Femur (tissue), 1 donor: Measurements from ENCODE around the gene LTBP1.
"Not testable (repeated sequence)": the region's sequence is repeated elsewhere in the genome, so short reads cannot be mapped to it uniquely, and the experiment has no call there.

Source experiments
- DNase-seq: peaks from one replicate; pipeline ENCODE4 v3.0.0-alpha.2; 2017

LTBP1 gene

DNA sequence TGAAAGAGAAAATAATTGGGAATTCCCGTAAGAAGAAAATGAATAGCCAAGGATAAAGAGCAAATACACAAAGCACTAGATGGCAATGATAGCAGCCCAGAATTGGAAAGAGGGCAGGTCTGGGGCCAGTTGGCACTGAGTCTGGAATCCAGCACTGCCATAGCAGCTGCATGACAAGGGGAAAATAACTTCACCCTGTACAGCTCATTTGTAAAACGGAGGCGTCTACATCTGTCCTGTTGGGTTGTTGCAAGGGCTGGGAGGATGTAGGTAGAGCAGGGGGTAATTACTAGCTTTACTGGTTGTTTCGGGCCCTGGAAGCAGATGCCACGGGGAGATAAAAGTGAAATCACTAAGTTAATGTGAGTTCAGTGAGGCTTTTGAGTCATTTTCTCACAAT, 419.7 kb downstream of the LTBP1 start:
- DNase-seq: peak; percentile 78

DNA sequence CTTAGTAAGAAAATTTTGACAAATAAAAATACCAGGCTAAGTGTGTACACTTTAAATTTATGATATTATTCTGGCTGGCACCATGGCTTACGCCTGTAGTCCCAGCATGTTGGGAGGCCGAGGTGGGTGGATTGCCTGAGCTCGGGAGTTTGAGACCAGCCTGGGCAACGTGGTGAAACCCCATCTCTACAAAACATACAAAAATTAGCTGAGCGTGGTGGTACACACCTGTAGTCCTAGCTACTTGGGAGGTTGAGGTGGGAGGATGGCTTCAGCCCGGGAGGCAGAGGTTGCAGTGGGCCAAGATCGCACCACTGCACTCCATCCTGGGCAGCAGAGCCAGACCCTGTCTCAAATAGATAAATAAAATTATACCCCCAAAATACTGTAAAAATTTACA, 421.8 kb downstream of the LTBP1 start:
- not testable (repeated sequence) for DNase-seq

DNA sequence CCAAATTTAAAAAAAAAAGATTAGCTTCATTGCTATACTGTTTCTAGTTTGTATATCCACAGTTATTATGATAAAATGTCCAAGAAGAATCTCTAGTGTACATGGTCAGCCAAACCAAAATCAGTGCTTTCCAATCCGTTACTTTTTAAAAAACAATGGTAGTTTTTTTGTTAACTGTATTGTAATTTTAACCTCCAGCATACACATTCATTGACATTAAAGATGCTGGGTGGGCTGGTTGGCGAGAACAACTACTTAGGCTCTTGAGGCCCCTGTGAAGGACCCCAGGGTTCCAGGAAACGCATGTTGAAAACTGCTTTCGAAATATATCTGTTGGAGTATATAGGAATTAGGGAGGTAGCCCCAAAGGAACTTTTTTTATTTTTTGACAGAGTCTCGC, 422.4 kb downstream of the LTBP1 start:
- no peak for DNase-seq

DNA sequence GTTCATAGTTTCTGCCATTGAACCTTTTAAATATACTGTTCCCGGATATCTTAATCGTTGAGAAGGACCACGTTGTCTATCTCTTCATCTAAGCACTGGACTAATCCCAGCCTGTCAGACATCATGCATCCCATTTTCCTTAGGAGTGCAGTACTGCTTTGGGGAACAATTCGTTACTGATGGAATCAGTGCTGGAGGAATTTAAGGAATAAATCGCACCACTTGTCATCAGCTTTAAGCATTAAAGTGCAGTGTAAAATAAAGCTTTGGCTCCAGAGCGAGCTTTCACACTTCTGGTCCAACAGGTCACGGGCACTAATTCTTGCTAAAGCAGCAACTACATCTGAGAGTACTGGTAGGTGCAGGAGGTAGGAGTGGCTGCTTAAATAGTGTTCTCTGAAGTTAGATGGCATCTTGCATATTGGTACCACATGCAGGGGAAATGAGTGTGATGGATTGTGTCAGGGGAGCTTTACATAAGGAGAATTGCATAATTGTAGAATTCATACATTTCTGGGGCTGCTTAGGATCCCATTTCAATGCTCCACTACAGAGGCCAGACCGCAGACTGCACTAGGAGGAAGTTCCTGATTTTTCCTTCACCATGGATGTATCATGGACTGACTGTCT, 424.0 kb downstream of the LTBP1 start:
- DNase-seq: no peak

DNA sequence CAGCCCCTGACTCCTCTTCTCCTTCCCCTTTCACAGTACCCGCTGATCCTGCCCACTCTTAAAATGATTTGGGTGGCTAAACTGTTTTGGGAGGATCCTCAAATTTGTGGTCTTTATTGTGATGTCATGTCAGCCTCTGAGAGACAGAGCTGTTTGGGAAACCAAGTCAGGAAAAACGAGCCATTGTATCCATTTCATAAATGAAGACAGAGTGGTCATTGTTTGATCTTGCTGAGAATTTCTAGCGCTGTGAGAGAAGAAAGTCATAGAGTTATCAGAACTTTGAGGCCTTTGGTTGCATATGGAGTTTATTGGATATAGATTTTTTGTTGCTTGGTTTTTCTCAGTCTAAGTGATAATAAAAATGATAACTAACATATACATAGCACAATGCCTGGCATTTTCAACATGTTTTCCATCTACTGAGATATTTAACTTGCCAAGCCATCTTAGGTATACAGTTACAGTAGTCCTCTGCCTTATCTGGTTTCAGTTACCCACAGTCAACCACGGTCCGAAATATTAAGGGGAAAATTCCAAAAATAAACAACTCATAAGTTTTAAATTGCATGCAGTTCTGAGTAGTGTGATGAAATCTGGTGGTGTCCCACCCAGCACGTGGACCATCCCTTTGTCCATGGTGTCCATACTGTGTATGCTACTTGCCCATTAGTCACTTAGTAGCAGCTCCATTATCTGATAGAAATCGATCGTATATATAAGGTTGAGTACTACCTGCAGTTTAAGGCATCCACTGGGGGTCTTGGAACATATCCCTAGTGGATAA, 424.7 kb downstream of the LTBP1 start:
- DNase-seq: no peak

DNA sequence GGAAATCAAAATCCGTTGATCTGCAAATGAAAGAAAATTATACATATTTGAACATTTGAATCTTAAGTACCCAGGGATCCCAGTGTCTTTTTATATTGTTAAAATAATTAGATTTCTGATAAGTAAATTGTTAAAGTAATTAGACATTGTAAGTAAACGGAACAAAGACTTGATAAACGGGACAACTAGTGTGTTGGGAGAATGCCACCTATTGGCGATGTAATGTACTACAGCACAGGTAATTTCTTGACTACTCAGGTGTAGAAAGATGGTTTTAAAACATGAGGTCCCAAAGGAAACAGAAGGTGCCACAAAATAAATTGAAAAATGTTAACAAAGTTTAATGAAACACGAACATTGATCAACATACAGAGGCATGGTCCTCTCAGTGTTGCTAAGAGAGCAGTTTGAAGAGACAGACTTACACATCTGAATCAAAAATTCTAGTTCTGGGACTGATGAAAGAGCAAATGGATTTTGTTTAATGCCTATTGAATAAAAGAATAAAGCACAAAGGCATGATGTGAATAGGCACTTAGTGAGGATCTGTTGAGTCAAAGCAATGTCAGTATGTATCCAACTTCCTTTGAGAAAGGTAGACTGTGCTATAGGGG, 426.3 kb downstream of the LTBP1 start:
- no peak for DNase-seq

DNA sequence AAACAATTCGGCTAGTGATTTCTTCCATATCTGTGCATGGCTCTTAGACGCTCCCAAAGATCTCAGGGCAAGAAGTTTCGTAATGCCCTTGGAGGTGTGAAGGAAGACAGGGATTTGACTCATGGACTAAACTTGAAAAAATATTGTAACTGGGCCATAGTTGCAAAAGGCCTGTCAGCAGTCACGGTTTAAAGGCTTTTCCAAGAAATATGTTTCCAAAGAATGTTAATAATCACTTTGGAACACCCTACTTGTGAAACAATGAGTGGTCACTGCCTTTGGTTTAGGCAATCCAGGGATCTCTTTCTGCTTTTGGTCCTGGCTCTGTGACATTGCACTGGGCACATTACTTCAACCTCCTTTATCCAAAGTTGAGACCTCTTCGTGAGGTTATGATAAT, 427.2 kb downstream of the LTBP1 start:
- no peak for DNase-seq

DNA sequence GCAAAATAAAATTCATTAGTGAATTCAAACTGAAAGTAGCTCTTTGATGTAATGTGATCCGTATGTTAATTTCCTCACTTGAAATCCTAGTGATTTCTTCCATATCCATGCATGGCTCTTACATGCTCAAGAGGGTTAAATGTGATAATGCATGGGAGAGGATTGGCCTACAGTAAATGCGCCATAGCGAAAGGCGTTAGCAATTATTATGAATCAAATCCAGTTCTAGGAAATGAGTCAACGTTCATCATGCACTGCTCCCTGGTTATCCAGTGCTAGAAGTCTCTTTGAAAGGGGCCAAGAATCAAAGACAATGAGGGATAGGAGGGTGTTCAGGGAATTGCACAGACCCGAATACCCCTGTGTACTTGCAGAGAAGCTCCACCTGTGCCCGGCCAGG, 428.3 kb downstream of the LTBP1 start:
- no peak for DNase-seq

DNA sequence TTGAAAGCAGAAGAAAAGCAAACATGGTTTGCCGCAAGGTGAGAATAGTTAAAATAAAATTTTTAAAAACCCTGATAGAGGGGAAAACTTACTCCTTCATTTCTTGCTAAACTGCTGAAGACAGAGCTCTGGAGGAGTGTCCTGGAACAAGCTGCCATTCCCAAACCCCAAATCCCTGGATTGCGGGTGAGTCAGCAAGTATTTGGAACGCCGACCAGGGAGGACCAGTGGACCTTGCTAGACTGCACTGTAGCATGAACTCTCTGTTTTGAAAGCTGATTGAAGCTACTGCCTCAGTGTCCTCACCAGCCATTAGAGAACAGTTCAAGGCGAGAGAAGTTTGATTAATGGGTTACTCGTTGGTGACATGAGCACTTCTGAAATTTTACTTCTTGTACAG, 430.3 kb downstream of the LTBP1 start:
- no peak for DNase-seq

DNA sequence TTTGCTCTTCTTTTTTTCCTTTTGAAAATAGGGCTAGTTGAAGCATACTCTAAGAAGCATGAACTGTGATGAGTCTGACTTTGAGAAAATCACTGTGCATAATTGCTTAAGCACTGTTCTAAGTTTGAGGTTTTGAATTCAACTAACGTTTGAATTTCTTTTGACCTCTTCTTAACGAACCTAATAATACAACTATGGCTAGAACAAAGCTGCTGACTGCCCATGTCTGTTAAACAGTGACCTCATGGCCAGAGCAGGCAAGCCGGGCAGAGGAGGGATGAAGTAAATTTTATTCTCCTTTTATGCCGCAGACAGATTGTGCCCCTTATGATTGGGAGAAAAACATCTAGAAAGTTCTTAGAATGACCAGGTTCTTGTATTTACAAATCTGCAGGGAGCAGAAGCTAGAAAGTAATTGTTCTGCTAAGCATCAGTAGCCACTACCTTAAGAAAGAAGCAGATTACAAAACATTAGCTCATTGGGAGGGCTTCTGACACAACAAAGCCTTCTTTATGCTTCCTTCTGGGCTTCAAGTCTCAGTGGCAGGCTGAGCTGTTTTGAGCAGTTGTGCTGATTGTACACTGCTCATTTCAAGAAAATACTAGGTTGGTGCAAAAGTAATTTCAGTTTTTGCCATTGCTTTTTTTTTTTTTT, 431.9 kb downstream of the LTBP1 start:
- no peak for DNase-seq

DNA sequence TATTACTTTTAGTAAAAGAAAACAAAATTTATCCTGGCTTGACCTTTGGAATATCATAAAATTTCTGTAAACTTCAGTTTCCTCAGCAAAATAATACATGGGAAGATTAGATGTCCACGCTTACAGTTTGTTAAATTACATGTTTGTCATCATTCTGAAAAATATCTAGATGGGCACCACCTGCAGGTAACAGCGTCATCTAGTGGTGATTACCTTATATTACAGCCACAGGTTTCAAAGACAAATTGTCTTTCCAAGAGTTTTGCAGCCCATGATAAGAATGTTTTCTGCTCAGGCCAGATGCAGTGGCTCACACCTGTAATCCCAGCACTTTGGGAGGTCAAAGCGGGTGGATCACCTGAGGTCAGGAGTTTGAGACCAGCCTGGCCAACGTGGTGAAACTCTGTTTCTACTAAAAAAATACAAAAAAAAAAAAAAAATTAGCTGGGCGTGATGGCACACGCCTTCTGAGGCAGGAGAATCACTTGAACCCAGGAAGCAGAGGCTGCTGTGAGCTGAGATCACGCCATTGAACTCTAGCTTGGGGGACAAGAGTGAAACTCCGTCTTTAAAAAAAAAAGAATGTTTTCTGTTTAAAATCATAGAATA, 433.4 kb downstream of the LTBP1 start:
- DNase-seq: no peak

DNA sequence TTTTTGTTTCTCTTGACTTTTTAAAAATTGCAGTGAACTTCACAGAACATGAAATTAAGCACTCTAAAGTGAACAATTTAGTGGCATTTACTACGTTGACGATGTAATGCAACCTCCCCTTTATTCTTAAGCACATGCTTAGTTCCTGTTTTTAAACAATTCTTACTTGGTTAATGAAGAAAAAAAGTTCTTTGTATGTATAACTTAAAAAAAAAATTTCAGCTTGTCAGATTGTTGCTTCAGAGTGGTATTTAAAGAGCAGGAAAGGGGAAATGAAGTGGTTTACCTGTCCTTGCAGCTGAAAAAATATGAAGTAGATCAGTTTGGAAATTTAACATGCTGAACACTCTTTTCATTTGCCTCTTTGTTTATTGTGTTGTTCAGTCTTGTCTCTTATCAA, 434.0 kb downstream of the LTBP1 start:
- no peak for DNase-seq

DNA sequence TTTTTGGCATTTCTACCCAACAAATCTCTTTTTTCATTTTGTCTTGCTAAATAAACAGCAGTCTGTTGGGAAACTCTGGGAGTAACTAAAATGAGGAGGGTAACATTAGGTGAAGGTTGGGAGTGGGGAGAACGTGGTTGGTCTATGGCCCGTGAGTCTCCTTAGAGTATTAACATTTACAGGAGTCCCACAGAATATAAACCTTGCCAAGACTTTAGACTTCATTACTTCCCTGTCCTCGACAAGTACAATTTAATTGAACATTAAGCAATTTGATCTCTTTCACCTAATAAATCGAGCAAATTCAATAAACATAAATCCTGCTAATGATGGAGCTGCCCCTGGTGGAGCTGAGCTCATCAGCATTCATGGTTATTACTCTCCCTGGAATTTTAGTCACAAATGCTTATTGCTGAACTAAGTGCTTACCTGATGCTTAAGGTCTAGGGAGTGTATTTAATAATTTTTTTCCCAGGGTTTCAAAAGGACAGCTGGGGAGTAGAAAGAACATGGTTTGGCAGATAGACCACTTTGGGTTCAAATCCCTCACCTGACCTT, 434.6 kb downstream of the LTBP1 start:
- DNase-seq: no peak

DNA sequence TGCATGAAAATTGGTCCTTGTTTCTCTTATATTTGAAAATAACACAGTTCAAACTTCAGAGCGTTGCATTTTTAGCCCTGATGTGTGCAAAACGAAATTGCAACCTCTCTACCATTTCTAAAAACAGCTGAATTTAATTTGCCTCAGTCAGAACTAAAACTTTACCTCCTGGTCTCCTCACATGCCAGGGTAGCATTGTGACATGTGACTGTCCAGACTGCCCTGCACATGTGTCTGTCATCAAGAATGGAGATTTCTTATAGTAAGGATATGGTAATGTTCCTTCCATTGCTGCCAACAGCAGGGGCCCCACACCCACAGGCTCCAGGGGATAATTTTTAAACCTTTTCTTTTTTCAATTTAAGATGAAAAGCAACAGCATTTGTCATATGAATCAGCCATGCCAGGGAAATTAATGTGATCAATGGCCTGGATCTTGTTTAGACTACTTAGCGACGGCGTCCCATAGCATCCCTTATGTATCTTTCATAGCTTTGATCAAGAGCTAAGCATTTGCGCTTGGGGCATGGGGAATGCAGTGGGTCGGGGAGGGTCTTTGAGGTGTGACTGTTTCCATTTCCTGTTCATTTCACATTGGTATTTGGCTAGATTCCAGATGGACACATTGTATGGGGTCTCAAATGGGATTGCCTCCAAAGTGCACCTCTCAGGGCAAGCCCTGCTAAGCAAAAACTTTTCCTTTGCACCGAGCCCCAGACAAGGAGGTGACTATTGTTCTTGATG, 437.3 kb downstream of the LTBP1 start:
- DNase-seq: no peak

DNA sequence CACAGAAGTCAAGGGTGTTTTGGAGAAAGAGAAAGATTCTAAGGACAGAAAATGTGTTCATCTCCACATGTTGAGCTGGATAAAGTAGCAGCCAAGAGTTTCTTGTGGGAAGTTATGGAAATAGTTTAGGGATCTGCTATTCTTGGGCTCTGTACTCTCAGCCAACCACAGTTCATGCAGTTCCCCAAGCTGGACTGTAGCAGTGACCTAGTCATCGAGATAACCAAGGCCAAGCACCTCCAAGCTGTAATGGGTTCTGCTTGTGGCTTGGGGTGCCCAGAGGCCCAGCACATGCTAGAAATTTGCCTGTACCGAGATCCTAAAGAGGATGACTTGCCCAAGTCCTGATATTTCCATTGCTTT, 437.8 kb downstream of the LTBP1 start:
- no peak for DNase-seq

DNA sequence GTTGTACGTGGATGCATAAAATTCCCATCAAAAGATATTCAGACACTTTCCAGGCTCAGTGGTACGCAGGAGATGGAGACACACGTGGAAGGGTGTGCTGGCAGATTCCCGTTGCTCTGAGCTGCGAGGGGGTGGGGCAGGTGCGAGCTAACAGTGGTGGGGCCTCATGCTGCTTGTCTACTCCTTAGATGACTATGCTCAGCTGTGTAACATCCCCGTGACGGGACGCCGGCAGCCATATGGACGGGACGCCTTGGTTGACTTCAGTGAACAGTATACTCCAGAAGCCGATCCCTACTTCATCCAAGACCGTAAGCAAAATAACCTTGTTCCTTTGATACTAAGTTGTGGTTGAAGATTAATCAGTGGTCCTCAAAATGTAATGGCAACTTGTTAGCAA, 442.2 kb downstream of the LTBP1 start:
- no peak for DNase-seq

DNA sequence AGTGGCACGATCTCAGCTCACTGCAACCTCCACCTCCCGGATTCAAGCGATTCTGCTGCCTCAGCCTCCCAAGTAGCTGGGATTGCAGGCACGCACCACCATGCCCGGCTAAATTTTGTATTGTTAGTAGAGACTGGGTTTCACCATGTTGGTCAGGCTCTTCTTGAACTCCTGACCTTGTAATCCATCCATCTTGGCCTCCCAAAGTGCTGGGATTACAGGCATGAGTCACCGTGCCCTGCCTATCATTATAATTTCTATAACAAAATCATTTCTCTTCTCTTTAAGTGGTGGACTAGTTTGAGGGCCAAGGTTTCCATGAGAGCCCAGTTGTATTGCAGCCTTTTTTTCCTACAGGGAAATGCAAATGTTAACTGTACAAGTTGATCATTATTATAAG, 442.9 kb downstream of the LTBP1 start:
- DNase-seq: not testable (repeated sequence)

DNA sequence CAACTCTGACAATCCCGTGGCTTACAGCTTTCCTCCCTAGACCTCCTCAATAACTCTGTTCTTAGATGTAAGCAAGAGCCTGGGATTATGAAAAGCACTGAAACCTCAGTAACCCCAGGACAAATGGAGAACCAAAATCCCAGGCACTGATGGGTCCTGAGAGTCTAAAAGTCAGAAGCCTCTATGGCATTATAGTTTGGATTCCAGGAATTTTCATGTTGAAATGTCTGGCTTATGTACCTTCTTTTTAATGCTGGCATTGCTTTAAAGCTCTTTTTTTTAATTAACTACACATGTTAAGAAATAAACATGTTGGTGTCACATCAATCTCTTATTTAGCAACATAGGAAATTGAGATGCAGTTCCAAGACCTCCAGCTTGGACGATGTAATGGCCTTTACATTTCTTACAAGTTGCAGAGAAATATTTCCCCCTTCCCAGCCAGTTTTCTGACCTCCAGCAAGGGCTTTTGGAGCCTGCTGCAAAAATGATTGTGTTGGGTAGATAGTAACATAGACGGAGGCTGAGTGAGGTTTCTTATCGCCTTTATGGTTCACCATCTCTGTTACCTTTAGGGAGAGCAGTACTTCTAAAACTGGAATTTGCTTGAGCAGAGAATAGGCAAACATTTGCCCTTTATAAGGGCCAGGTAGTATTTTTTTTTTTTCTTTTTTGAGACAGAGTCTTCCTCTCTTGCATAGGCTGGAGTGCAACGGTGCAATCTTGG, 444.9 kb downstream of the LTBP1 start:
- DNase-seq: no peak

DNA sequence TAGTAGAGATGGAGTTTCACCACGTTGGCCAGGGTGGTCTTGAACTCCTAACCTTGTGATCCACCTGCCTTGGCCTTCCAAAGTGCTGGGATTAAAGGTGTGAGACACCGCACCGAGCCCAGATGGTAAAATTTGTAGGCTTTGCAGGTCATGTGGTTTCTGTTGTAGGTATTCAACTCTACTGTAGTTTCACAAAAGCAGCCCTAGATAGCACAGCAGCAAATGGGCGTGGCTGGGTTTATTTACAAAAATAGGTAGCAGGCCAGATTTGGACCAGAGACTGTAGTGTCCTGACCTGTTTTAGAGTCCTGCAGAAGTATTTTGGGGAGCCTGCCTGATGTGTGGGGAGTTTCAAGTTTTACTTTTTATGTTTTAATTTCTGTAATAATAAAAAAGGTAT, 445.6 kb downstream of the LTBP1 start:
- no peak for DNase-seq

DNA sequence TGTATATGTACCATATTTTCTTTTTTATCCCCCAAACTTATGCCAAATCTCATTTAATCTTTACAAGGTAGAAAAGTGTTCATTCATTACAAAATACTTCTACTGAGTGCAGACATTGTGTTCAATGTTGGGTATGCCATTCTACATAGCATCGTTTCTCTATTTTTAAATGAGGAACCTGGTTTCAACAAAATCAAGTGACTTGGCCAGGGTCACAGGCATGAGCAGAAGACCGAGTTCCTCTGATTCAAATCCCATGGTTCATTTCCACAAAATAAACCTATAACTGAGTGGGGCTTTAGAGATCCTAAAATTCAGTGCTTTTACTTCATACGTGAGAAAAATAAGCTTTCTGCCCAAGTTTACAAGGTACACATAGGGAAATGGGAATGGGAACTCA, 448.3 kb downstream of the LTBP1 start:
- DNase-seq: no peak

DNA sequence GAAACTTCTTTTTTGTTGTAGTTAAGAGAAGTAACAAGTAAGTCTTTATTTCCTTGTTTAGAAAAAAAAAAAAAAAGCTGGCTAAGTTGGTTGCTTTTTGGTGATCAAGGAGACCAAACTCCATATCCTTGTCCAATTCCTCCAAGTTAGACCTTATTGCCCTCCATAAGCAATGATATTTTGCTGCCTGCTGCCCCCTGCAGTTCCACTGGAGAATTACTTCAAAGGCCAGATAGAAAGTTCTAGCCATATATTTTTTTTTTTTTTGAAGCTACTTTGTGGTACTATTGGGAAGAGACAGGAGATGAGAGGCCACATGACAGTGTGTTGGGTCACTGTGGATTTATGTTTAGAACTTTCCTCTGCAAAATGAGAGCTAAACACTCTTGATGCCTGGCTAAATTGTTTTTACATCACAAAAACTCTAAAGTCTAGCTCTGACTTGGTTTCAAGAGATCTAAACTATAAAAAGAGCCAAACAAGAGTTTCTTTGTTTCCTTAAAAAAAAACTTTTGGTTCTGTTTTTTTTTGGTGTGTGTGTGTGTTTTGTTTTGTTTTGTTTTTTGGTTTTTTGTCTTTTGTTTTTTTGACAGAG, 449.0 kb downstream of the LTBP1 start:
- DNase-seq: no peak
